AG09309 (cell line): ENCODE results near the gene CD247.

Experiments used
- DNase-seq: peaks from one replicate; pipeline ENCODE4 v3.0.0-alpha.2; 2010; ENCODE audit warnings: low read depth
- H3K4me3 ChIP-seq: 2 replicates; pipeline ENCODE4 v1.5.1; 2011; ENCODE audit warnings: mild to moderate bottlenecking, low read depth, low read length, moderate library complexity; ENCODE audit not compliant: control insufficient read depth
- TF ChIP-seq, protein P1 (sequence below): IDR thresholded peaks from 2 replicates; pipeline ENCODE4 v1.5.1; 2011; ENCODE audit warnings: mild to moderate bottlenecking, low read depth, low read length, inconsistent platforms; ENCODE audit not compliant: insufficient read depth, control insufficient read depth; ENCODE audit errors: missing control alignments

CD247 gene

DNA sequence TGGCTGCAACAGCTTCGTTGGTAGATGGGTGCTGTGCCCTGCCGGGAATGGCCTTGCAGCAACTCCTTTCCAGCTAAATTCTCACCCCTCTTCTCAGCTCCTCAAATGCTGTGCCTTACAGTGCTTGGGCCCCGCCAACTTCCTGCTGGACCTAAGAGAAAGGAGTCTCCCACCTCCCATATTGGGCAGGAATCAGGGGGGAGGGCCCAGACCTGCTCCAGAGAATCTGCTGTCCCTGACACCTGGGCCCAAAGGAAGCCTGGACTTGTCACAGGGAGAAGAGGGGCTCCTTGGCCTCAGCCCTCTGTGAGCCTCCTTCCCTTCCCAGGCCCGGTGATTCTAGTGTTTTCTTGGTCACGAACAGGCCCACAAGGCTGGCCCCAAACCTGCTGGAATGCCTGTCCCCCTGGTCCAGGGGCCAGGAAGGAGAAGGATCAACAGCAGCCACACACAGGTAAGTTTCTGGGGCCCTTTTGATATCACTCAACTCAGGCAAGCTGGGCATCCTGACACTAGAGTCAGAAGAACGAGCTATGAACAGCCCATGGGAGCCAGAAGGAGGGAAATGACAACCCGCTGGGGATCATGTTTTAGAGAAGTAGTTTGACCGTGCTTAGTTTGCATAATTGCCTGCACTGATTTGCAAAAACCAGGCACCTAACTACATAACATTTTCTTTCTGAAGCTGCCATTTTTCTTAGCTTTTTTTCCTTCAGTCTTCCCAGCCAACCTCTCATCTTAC, 86.2 kb downstream of the CD247 start:
- no peak for DNase-seq
- TF ChIP-seq, protein P1, sequence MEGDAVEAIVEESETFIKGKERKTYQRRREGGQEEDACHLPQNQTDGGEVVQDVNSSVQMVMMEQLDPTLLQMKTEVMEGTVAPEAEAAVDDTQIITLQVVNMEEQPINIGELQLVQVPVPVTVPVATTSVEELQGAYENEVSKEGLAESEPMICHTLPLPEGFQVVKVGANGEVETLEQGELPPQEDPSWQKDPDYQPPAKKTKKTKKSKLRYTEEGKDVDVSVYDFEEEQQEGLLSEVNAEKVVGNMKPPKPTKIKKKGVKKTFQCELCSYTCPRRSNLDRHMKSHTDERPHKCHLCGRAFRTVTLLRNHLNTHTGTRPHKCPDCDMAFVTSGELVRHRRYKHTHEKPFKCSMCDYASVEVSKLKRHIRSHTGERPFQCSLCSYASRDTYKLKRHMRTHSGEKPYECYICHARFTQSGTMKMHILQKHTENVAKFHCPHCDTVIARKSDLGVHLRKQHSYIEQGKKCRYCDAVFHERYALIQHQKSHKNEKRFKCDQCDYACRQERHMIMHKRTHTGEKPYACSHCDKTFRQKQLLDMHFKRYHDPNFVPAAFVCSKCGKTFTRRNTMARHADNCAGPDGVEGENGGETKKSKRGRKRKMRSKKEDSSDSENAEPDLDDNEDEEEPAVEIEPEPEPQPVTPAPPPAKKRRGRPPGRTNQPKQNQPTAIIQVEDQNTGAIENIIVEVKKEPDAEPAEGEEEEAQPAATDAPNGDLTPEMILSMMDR, result no peak
- H3K4me3 ChIP-seq, result no peak overlapping the region

DNA sequence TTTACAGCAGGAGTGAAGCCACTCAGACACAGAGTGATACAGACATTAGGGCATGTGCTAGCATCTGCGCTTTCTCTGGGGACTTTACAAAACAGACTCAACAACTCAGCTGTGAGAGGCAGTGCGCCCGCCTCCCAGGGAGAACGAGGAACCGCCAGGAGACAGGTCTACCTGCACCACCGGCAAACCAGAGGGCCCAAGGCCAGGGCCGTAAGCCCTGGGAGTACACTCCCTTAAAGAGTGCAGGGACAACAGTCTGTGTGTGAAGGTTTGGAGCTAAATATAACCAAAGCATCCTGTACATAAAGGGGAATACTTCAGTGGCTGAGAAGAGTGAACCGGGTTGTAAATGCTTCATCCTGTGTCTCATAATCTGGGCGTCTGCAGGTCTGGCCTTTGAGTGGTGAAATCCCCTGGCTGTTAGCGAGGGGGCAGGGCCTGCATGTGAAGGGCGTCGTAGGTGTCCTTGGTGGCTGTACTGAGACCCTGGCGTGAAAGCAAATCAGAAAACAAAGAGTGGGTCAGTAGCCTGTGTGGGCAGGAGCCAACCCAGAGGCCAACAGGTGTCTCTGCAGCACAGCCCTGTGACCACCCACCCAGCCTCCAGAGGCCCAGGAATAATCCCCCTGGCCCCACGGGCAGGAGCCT, 86.9 kb downstream of the CD247 start:
- no peak for DNase-seq
- no peak overlapping the region for H3K4me3 ChIP-seq
- TF ChIP-seq, protein P1, result no peak

DNA sequence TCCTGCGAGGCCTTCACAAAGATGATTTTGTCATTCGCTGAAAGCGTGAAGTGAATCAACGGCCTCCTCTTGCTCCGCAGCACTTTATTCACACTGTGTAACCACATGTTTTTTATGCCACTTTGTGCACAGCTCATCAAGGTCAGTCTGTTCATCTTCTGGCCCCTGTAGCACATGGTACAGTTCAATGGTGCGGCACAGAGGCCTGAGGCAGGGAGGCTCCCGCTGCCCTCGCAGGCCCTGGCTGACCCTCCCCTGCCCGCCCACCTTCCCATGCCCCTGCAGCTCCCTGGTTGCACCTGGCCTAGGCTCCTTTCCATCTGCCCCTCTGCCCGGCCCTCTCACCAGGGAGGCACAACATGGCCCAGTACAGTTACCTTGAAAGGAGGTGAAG, 87.5 kb downstream of the CD247 start:
- no peak overlapping the region for H3K4me3 ChIP-seq
- no peak for DNase-seq

DNA sequence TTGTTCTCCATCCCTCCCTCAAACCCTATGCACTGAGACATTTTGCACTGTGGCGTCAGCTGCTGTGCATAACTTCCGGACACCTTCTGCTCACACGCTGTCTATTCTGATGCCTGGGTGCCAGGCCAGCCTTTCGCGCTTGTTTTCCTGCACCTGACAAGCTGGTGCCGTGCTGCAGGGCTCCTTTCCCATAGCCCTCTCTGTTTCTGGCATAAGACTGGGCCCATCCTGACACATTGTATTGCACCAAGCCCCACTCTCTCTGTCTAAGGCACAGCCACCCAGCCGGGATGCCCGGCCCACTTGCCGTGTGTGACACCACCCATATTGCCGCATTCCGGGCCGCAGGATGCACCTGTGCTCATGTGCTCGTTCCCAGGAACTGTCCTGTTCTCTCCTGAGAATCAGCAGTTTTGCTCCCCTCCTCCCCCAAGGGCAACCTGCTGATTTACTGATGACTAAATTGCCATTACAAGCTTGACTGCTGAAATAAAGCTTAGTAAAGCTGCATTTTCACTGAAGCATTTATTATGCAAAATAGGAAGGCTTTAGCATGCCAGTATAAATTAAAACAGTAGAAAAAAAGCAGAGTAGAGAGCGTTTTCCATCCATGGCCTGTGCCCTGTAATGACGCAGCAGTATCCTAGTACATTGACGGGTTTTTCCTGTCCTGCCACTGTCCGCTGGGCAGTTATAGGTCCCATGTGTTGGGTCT, 88.0 kb downstream of the CD247 start:
- no peak overlapping the region for H3K4me3 ChIP-seq
- DNase-seq, result no peak
- TF ChIP-seq, protein P1, result no peak

More for the DNA sequence above, 87.5 kb downstream of the CD247 start:
- TF ChIP-seq, protein P1, result no peak

DNA sequence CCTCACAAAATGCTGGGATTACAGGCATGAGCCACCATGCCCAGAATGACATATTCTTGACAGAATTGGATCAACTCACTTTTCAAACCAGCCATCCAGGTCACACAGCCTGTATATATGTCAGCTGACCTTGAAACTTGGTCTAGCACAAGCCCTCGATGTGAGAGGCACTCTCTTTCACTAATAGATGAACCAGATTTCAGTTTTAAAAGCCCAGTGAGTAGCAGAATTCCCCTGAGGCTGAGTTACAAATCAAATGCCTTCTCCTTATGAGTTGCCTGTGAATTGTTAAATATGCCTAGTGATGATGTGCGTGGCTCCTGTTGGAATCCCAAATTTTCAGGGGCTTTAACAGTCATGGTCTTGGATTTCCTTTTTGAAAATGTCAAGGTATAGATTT, 88.7 kb downstream of the CD247 start:
- DNase-seq, result no peak
- no peak overlapping the region for H3K4me3 ChIP-seq
- TF ChIP-seq, protein P1, result no peak

DNA sequence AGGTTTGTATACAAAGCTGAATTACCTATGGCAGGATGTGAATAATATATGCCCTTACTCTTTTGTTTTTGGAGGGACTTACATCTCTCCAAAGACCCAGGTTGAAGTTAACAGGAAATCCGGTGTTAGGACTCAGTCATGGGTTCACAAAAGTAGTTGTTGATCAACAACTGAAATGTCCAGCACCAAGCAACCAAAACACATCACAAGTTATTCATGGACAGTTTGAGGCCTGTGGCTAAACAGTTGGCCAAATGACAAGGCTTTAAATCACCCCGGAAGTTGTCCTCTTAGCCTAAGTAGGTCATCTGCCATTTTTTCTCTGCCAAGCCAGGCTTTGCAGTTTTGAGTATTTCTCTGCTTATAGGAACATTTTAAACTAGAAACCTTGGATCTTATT, 89.9 kb downstream of the CD247 start:
- DNase-seq, result no peak
- no peak overlapping the region for H3K4me3 ChIP-seq

More for the DNA sequence above, 89.9 kb downstream of the CD247 start:
- TF ChIP-seq, protein P1, result no peak
